ENCODE results near the gene CD96. TPM values are rescaled to one million over a fixed set of nuclear protein-coding genes. Genes with fewer than 3 reads are reported as not detected.
A peak's percentile ranks its signal among the peaks of the same experiment; 100 is the strongest.
"Not testable (repeated sequence)": the region's sequence is repeated elsewhere in the genome, so short reads cannot be mapped to it uniquely, and the experiment has no call there.

Gene CD96
- total RNA-seq, 1 experiment from 2014 or later = not detected

DNA sequence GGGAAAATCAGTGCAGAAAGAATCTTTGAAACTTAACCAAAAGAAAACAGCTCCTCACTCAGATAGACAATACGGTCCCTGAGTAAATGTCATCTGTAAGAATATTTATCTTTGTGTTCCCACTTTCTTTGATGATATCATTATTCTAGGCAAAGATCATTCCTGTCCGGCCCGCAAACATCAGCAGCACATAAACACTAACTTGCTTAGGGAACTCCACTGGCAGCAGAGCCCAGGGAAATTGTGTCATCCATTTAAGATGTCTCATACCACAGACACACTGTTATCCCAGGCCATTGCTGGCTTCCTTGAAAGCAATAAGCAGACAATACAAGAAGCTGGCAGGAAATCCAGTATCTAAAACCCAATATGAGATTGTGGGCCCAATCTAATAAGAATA, 20.1 kb upstream of the CD96 start:
- no peaks in the 10 kb centered on the region for H3K9me3 Mint-ChIP-seq (ENCODE audit: low read depth, unreplicated experiment)
- no peak overlapping the region for H3K27ac Mint-ChIP-seq (ENCODE audit: unreplicated experiment)
- H3K4me1 Mint-ChIP-seq (ENCODE audit: low read depth, unreplicated experiment) = peaks cover 15% of the 10 kb centered on the region
- no TSS peak for BruUV-seq (replicated peaks)
- H3K36me3 Mint-ChIP-seq (ENCODE audit: insufficient read depth, unreplicated experiment) = no peaks in the 10 kb centered on the region
- H3K27me3 Mint-ChIP-seq (ENCODE audit: unreplicated experiment) = no peaks in the 10 kb centered on the region
- TF ChIP-seq CTCF (IDR thresholded peaks at IDR 0.05; ENCODE audit: unreplicated experiment) = no peak
- no peak for DNase-seq
- intact Hi-C loops (cut with micrococcal nuclease; ENCODE audit: unreplicated experiment) = no loop called here
- no peak overlapping the region for H3K4me3 Mint-ChIP-seq (ENCODE audit: low read depth, unreplicated experiment)
- CTCF ChIA-PET = interaction anchor here (1.4 to 1.5 kb wide), 2 partner anchors 9 to 23 kb away, joined by 3 read pairs; no protein-coding TSS in a partner anchor

- CTCF ChIA-PET; BruUV-seq (replicated peaks); DNase-seq; H3K27me3 Mint-ChIP-seq (ENCODE audit: unreplicated experiment); H3K4me3 Mint-ChIP-seq (ENCODE audit: low read depth, unreplicated experiment); H3K9me3 Mint-ChIP-seq (ENCODE audit: low read depth, unreplicated experiment); H3K4me1 Mint-ChIP-seq (ENCODE audit: low read depth, unreplicated experiment); intact Hi-C loops (cut with micrococcal nuclease; ENCODE audit: unreplicated experiment); H3K27ac Mint-ChIP-seq (ENCODE audit: unreplicated experiment); H3K36me3 Mint-ChIP-seq (ENCODE audit: insufficient read depth, unreplicated experiment): not testable (repeated sequence)
Observed at GRCh38 chr3:111524486-111524885, 17.5 kb upstream of the CD96 start.

DNA sequence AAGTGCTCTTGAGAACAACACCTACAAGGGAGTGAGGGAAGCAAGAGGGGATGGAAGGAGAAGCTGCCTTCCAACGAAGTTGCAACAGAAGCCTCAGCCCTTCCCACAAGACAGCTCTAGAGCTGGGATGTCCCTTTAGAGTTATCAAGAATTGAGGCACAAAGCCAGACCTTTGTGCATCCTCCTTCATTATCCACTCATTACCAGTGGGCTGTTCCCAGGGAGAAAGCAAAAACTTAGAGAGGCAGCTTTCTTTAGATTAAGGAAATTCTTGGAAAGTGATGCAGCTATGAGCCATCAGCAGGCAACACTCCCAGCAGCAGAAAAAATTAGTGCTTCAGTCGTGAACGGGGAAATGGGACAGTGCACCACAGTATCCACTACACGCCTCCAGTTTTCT, 10.6 kb upstream of the CD96 start:
- intact Hi-C loops (cut with micrococcal nuclease; ENCODE audit: unreplicated experiment) = no loop called here
- DNase-seq = no peak
- Mint-ChIP-seq H3K27ac (ENCODE audit: unreplicated experiment) (no peak overlapping the region), H3K9me3 (ENCODE audit: low read depth, unreplicated experiment) (no peaks in the 10 kb centered on the region), H3K36me3 (ENCODE audit: insufficient read depth, unreplicated experiment) (no peaks in the 10 kb centered on the region), H3K4me3 (ENCODE audit: low read depth, unreplicated experiment) (no peak overlapping the region), H3K27me3 (ENCODE audit: unreplicated experiment) (no peaks in the 10 kb centered on the region), H3K4me1 (ENCODE audit: low read depth, unreplicated experiment) (peaks cover 8% of the 10 kb centered on the region)
- CTCF ChIA-PET = interaction anchor here (0.9 kb wide), 1 partner anchor 9 kb away, joined by 3 read pairs; no protein-coding TSS in a partner anchor
- BruUV-seq (replicated peaks) = no TSS peak
- no peak for TF ChIP-seq CTCF (IDR thresholded peaks at IDR 0.05; ENCODE audit: unreplicated experiment)

- no peak for TF ChIP-seq CTCF (IDR thresholded peaks at IDR 0.05; ENCODE audit: unreplicated experiment)
- Mint-ChIP-seq H3K27me3 (ENCODE audit: unreplicated experiment) (no peaks in the 10 kb centered on the region), H3K9me3 (ENCODE audit: low read depth, unreplicated experiment) (no peaks in the 10 kb centered on the region), H3K4me3 (ENCODE audit: low read depth, unreplicated experiment) (no peak overlapping the region), H3K36me3 (ENCODE audit: insufficient read depth, unreplicated experiment) (no peaks in the 10 kb centered on the region), H3K27ac (ENCODE audit: unreplicated experiment) (no peak overlapping the region), H3K4me1 (ENCODE audit: low read depth, unreplicated experiment) (peaks cover 32% of the 10 kb centered on the region)
- BruUV-seq (replicated peaks) = no TSS peak
- intact Hi-C loops (cut with micrococcal nuclease; ENCODE audit: unreplicated experiment) = loop anchor here (5.0 kb wide), 3 partner anchors 197 to 1802 kb away; partner anchors contain the start of gene NECTIN3
- CTCF ChIA-PET = interaction anchor here (0.9 kb wide), 1 partner anchor 11 kb away, joined by 3 read pairs; no protein-coding TSS in a partner anchor
- DNase-seq = no peak
Observed at GRCh38 chr3:111534701-111535100, 7.3 kb upstream of the CD96 start.

DNA sequence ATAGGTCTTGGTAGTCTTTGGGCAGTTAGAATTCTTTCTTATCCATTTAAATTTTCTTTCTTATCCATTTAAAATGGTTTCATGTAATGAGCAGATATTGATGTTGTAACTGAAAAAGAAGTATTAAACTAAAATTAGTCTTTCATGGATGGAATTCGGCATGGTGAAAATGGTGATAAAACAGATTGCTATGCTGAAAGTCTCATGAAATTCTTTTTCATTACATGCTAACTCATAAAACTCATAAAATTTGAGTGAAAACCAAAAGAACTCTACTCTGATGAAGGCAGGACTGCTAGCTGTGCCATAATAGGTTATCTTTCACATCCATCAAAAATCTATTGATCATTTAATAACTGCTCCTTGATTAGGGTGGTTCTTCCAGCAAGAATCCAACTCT, 3.9 kb upstream of the CD96 start:
- BruUV-seq (replicated peaks) = no TSS peak
- intact Hi-C loops (cut with micrococcal nuclease; ENCODE audit: unreplicated experiment) = loop anchor here (5.0 kb wide), 3 partner anchors 201 to 1806 kb away; partner anchors contain the start of gene NECTIN3
- Mint-ChIP-seq H3K27ac (ENCODE audit: unreplicated experiment) (no peak overlapping the region), H3K27me3 (ENCODE audit: unreplicated experiment) (no peaks in the 10 kb centered on the region), H3K36me3 (ENCODE audit: insufficient read depth, unreplicated experiment) (no peaks in the 10 kb centered on the region), H3K4me1 (ENCODE audit: low read depth, unreplicated experiment) (peaks cover 33% of the 10 kb centered on the region), H3K4me3 (ENCODE audit: low read depth, unreplicated experiment) (peak overlapping the region; percentile 2), H3K9me3 (ENCODE audit: low read depth, unreplicated experiment) (no peaks in the 10 kb centered on the region)
- no peak for TF ChIP-seq CTCF (IDR thresholded peaks at IDR 0.05; ENCODE audit: unreplicated experiment)
- DNase-seq = no peak
- CTCF ChIA-PET = no interaction called here

Measured in Calu3 (cell line).